CD4-positive, alpha-beta T cell treated with Interleukin-15 for 1 hour (primary cell): Measurements from ENCODE around the gene ACLY.
A peak's percentile ranks its signal among the peaks of the same experiment; 100 is the strongest.
"Not testable (repeated sequence)": the region's sequence is repeated elsewhere in the genome, so short reads cannot be mapped to it uniquely, and the experiment has no call there.

Experiments
- DNase-seq: peaks from one replicate; pipeline ENCODE4 v3.0.0-alpha.2; 2020

Gene ACLY

DNA sequence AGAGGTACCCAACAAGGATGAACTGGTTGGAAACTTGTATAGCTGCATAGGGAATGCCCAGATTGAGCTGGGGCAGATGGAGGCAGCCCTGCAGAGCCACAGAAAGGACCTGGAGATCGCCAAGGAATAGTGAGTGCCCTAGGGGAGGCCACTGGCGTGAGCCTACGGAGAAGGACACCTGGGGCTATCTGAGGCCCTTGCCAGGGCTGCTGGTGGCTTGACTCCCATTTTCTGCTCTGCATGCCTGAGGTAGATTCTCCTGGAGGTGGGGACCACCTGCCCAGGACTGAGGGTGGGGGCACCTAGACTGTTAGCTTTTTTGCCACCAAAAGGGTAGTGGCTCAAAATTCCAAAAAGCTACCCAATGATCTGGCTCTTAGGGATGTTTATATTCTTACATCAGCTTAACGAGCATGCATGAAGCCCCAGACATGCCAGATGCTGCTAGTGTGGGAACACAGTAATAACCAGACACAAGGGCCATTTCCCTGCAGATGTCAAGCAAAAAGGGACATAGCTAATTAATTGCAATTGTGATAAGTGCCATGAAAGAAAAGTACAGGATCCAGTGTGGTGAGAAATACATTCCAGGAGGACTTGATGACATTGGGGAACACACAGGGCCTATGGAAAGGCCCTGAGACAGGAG lies 20.4 kb upstream of the ACLY start:
- DNase-seq = no peak

DNA sequence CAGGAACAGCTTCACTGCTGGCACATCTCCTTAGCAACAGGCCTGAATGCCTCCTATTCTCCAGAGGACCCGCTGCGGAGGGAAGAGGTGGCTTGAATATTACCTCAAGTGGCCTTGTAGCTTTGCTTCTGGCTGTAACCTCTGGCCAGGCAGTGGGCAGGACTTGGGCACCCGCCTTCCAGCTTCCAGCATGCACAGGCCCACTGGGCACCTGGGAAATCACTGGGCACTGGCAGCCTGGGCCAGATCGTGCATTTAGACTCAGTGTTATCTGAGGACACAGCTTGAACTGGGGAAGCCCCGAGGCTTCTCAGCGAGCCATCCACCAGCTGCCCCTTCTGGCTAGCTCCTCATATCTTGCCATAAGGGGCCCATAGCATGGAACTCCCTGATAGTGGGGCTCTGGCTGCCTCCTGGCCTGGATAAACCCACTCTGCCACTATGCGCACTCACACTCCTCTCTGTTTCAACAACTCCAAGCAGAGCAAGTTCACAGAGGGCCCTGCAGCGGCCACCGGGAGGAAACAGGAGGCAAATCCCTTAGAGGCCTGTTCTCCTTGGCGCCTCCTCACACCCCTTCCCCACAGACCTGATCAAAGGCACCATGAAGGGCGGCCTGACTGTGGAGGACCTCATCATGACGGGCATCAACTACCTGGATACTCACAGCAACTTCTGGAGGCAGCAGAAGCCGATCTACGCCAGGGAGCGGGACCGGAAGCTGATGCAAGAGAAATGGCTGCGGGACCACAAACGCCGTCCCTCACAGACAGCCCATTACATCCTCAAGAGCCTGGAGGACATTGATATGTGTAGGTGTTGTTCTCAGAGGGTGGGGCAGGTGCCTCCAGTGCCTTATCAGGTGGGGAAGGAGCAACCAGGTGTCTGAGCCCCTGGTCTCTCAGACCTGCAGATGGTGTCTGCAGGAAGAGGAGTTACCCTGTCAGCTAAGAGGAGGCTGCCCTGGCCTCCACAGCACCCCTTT lies 19.5 kb upstream of the ACLY start:
- no peak for DNase-seq

DNA sequence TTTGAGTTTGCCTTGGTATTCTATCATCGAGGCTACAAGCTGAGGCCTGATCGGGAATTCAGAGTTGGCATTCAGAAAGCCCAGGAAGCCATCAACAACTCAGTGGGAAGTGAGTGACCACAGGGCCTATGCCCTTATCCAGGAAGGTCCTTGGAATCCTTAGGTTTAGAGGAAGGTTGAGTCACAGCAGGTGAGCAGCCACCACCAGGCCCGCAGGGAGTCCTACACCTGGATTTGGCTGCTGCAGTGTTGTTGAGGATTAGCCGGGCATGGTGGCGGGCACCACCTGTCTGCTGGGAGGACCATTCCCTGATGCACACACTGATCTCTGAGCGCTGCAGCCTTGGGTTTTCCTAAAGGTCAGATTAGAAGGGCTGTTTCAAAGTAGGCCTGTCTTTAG lies 16.9 kb upstream of the ACLY start:
- no peak for DNase-seq

DNA sequence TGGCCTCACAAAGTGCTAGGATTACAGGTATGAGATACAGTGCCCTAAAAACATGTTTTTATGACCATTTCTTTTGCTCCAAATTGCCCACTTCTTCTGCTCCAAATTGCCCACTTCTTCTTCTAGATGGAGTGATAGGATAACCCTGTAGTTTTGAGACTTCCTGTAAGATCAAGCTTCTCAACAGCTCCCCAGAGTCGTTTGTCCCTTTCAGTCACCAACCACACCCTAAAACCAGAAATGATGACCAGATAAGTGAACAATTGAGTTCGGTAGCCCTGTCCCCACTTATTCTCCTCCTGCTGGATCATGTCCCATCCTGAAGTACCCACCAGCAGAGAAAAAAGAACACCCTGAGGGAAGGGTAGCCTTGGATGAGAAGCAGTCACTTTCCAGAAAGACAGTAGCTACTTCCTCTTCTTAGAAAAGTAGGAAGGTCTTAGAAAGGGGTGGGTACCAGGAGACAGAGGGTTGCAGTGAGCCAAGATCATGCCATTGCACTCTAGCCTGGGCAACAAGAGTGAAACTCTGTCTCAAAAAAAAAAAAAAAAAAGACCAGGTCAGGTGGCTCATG lies 14.2 kb upstream of the ACLY start:
- DNase-seq = no peak

DNA sequence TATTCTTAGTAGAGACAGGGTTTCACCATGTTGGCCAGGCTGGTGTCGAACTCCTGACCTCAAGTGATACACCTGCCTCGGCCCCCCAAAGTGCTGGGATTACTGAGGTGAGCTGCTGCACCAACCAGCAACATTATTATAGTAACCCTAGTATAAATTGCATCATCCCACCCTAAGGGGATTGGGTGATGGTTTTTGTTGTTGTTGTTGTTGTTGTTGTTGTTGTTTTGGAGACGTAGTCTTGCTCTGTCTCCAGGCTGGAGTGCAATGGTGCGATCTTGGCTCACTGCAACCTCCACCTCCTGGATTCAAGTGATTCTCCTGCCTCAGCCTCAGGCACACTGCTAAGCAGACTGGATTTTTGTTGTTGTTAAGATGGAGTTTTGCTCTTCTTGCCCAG lies 13.0 kb upstream of the ACLY start:
- not testable (repeated sequence) for DNase-seq

DNA sequence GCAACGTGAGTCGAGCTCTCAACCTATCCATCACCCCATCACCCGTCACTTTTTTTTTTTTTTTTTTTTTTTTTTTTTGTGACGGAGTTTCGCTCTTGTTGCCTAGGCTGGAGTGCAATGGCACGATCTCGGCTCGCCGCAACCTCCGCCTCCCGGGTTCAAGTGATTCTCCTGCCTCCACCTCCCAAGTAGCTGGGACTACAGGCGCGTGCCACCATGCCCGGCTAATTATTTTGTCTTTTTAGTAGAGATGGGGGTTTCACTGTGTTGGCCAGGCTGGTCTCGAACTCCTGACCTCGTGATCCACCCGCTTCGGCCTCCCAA lies 12.0 kb upstream of the ACLY start:
- DNase-seq = not testable (repeated sequence)

DNA sequence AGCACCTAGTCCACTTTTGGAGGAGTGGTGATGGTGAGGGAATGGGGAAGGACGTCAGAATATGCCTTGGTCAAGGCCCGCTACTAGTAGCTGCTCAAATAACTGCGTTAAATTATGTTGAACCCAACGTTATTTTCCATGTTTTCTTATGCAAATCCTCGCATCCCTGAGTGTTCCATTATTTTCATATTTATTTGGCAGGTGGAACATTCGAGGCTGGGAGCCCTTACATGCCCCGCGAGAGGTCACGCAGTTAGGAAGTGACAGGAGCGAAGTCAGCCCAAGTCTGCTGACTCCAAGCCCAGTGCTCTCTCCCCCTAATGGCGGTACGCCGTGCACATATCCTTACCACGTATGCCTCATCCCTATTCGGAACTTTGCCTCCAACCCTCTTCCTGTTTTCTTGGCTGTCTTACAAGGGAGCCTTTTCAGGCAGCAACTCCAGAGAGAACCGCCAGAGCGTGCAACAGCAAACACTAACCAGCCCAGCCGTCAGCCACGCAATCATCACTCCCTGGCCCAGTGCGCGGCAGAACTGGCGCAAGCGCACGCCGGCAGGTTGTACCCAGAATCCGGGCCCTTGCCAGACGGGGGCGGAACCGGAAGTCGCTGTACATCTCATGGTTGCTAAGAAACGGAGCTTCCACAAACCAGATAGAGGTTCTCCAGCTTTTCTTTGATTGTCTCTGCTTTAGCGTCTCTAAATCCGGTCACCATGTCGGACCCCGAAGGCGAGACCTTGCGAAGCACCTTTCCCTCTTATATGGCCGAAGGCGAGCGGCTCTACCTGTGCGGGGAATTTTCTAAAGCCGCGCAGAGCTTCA lies 11.5 kb upstream of the ACLY start, which contains the start of gene ODAD4:
ODAD4 (plus strand) TSS at position 609 of the 824 bp plus-strand sequence; CDS start at position 716, 107 bp downstream.
- DNase-seq = peak; percentile 97

DNA sequence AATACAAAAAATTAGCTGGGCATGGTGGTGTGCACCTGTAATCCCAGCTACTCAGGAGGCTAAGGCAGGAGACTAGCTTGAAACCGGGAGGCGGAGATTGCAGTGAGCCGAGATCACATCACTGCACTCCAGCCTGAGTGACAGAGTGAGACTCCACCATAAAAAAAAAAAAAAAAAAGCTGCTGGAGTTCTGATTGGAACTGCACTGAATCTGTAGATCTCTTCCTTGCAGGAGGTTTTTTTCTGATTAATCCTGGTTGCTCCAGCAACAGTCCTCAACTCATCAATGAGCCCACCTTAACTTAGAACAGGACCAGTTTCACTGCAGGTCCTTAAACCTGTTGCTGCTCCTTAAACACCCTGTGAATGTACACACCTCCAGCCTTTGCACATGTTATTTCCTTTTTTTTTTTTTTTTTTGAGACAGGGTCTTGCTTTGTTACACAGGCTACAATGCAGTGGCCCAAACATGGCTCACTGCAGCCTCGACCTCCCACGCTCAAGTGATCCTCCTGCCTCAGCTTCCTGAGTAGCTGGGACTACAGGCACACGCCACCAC lies 10.0 kb upstream of the ACLY start:
- no peak for DNase-seq

DNA sequence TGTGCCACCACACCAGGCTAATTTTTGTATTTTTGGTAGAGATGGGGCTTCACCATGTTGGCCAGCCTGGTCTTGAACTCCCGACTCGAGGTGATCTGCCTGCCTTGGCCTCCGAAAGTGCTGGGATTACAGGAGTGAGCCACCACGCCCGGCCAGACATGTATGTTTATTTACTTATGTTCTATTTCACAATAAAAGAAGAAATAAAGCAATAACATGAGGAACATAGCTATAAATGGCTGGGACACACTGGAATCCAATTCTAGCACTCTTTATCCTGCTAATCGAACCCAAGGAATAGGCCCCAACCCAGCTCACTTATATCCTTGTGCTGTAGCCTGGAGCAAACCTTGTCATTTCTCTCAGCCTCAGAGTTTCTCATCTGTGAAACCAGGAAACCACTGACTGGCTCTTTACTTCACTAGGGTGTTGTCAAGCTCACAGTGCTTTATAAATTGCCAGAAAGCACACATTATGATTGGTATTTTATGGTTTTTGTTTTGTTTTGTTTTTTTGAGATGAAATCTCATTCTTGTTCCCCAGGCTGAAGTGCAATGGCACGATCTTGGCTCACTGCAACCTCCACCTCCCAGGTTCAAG lies 7.3 kb upstream of the ACLY start:
- DNase-seq = no peak

DNA sequence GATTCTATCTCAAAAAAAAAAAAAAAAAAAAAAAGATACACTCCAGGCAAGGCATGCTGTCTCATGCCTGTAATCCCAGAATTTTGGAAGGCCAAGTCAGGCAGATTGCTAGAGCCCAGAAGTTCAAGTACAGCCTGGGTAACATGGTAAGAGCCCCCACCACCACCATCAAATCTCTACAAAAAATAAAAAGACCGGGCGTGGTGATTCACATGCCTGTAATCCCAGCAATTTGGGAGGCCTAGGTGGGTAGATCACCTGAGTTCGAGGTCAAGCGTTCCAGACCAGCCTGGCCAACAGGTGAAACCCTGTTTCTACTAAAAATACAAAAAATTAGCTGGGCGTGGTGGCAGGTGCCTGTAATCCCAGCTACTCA lies 1.8 kb upstream of the ACLY start:
- DNase-seq = no peak

DNA sequence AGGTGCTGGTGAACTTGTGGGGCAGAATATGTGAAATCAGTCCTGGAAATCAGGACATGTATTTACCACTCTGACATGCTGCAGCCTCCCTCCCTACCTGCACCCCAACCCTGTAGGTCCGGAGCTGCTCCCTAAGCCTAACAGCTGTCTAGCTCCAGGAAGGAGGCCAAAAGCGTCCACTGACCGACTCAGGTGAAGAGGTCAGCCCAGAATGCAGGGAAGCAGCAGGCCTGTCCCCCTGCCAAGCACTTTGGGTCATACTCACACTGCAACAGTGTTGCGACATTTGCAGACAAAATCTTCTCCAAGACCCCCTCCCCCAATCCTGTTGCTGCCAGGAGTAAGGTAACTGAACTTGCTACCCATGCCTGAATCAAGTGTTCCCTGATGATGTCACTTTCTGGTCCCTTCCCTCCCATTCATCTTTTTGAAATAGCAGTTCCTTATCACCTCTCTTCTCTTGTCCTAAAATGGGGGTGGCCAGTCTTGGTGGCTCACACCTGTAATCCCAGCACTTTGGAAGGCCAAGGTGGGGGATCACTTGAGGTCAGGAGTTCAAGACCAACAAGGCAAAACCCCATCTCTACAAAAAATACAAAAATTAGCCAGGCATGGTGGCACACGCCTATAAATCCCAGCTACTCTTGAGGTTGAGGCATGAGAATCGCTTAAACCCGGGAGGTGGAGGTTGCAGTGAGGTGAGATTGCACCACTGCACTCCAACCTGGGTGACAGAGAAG lies 1.3 kb upstream of the ACLY start:
- no peak for DNase-seq

DNA sequence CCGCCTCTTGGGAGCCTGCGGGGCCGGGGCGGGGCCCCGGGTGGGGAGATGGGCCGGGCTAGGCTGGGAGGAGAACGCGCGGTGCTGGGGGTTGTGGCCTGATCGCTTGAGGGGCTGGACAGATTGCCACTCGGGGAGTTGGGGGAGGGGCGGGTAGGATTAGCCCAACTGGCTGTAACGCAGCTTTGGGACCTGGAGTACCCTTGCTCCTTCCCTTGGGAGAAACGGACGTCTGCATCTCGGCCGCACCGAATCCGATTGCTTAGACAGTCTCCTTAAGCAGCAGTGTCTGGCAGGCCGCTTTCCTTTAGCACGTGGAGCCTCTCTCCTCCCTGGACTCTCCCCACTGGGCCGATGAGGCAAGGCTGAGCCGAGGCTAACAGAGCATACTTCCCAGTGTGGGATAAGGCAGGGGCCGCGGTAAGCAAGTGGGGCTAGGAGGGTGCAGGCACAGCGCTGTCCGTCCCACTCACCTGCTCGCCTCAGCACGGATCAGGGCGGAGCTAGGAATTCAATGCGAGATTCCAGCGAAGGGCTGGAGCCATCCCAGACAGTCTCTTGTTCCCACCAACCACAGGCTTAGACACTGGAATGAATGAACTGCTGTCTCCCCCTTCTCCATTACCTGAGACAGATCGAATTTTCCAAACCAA lies 540 bp upstream of the ACLY start:
- DNase-seq = no peak

DNA sequence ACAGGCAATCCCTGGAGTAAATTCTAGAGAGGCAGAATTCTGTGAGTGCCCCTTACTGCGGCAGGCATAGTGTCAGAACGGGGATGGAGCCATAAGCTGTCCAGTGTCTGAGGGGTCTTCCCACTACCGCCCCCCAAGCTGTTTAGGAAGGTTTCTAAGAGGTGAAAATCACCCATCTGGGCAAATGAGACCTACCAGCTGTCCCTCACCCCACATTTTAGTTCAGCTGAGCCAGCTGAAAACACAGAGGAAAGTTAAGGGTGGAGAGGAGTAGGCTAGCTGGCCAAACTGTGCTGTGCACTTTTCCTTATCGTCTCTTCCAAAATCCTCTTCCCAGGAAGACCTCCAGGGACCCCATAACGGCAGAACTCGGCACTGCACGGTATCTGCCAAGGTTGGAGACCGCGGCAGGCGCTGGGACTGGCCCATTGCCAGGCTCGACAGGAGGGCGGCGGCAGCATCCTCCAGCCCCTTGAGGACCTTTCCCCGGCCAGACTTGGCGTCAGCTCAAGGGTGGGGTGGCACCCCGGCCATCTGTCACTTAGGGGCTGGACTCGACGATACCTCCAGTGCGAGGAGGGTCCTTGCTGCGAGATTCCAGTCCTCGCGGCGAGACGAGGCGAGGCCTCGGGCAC lies 955 bp downstream of the ACLY start:
- DNase-seq = no peak

DNA sequence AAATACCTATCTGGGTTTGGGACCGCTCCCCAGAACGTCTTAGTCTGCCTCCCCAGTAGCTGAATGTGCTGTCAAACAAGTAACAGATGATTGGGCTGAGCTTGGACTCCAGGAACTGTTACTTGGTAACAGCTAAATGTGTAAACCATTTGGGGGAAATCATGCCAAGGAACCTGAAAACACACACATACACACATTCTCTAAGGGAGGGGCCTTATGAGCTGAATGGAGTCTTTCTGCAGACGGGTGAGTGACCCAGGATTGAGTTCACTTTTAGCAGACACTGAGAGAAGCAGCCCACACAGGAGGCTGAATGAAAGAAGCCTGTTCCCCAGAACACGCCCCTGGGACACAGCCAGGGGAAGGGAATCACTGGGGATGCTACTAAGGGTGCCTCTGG lies 1.6 kb downstream of the ACLY start:
- no peak for DNase-seq

DNA sequence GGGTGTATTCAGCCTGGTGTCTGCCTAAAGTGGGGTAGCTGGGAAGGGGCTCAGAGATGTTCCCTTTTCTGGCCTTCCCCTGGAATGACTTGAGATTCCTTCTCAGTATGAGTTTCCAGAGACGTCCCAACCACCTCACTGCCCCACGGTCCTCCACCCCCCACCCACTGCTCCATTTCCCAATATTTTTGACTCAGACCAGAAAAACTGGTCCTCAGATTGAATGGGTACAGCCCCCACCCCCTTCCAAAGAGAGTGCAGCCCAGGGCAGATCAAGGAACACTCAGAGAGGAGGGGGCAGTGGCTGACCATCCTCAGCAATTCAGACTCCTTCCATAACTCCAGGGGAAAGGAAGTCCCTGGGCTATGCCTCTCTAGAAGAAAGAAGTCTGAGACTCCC lies 3.2 kb downstream of the ACLY start:
- no peak for DNase-seq

DNA sequence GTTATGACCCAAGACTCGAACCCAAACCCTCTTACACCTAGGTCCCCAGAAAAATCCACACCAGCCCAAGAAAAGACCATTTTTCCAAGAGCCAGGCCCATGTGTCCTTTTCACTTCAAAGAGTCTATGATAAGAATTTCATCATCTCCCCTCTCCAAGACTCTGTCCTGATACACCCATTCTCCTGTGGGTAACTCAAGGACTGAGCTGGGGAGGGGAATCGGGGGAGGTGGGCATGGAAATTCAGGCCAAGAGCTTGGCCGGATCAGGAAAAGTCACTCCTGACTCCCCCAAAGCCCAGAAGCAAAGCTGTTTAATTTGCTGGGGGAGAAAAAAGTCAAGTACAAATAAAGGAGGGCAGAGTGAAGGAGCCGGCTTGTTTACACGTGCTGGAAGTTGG lies 3.7 kb downstream of the ACLY start:
- DNase-seq = no peak

DNA sequence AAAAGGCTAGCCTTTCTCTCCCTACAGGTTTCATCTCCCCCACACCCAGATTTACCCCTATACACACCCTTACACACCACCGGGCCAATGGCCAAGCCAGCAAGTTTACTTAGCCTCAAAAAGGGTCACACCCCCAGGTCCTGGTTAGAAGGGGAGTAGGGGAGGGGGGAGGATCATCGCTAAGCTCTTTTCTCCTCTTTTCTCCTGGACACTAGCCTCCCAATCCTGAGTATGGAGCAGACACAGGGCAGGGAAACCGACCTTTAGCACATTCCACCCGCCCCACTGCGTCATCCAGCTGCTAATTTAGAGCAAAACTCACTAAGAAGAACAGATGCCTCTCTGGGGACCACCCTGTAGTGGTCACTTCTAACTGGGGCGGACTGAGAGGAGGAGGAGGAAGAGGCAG lies 4.4 kb downstream of the ACLY start:
- no peak for DNase-seq

DNA sequence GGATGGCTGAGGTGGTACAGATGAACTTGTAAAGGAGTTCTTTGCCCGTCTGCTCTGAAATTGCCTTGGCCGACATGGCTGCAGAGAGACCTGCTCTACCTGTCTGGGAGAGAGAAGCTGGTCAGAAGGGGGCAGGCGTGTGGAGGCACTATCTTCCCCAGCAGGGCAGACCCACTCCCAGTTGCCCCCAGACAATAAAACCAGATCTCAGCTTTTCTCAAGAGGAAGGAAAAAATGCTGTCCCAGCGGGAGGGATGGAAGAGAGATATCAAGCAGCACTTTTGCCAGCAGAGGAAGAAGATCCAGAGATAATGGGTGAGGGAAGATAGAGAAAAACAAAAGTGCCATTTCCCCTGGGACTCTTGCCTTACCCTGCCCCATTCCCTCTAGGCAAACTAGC lies 5.0 kb downstream of the ACLY start:
- no peak for DNase-seq

DNA sequence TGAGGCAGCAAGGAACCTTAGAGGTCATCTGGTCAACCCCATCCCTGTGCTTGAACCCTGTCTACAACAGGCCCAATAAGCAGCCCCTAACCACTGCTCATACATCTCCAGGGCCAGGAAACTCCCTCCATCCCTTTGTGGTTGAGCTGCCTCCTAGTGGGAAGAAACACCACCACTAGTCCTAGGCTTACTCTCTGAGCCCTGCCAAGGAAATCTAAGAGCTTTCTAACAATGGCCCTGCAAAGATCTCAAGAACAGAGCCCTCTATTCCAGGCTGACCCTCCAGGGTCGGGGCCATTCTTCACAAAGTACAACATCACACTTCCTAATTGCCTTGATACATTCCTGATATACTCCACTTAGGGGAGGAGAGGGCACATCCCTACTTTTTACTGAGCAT lies 5.8 kb downstream of the ACLY start:
- DNase-seq = no peak

DNA sequence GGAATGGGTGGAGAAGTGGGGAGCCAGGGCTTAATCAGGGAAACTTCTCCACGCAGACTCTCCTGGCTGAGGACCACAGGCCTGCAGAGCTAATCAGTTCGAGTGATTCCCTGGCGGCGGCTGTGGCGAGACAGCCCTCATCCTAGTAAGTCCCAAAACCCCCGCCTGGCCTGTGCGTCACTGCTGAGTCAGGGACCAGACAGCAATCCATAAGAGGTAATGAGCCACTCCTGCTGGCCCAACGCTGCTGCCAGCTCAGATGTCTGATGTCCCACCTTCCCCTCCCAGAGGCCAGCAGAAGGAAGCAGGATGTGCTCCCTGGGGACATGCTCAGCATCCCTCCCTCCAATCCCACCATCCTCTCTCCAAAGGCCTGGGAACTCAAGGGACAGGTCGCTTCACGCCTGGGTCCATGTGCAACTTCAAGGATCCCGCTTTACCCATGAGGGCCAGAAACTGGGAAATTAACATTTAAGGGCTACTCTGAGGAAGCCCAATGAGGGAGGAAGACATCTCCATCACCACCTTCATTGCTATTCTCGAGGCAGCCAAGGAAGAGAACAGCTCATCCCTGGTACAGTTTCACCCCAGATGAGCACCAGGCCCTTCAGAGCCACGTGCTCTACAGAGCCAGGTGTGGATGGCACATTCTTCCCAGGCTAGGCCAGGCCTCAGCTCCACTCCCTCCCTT lies 7.9 kb downstream of the ACLY start:
- DNase-seq = no peak
